Caki2 (cell line): ENCODE results near the gene MAPK8IP1. TPM values are rescaled to one million over a fixed set of nuclear protein-coding genes. Genes with fewer than 3 reads are reported as not detected.

Experiments
- DNase-seq: peaks from one replicate; pipeline ENCODE4 v3.0.0-alpha.2; 2015; ENCODE audit warnings: low read depth
- in situ Hi-C: cut with HindIII; loops from 2 replicates; pipeline ENCODE4 v1.10.0; 2016; ENCODE audit warnings: low sequenced_read_pairs, low pct_unique_long_range_greater_than_20kb, mixed read lengths
- total RNA-seq: library from RNA; depleted of rRNA; stranded (reverse); fragments of >200 nt; shearing (Covaris generic); gene quantifications from 2 replicates; pipeline ENCODE4 v1.2.3, GENCODE V29; 2014; ENCODE audit warnings: low replicate concordance

MAPK8IP1 gene
- total RNA-seq, 1 experiment from 2014 or later: 6.5 TPM

DNA sequence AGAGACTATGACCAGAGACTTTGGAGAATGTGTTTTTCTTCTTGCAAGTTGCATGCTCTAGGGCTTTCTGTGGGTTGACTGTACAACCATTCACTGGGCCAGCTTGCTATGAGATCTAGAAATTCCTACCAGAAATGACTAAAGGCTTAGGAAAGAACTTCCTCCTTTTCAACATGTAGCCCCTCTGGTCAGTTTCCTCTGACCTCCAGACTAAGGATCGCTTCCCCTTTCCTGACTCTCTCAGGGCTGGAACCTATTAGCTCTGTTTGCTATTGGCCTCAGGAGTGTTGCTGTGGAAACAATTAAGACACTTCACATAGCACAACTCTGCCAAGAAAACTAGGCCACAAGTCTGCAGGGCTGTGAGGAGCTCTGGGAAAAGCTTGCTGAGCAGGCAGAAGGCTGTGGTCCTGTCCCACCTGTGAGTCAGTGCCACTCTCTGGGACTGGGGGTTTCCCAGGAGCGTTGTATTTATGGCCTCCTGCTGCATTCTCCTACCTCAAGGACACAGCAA, 27.4 kb upstream of the MAPK8IP1 start:
- peak; percentile 60 for DNase-seq
- in situ Hi-C loops: no loop called here

DNA sequence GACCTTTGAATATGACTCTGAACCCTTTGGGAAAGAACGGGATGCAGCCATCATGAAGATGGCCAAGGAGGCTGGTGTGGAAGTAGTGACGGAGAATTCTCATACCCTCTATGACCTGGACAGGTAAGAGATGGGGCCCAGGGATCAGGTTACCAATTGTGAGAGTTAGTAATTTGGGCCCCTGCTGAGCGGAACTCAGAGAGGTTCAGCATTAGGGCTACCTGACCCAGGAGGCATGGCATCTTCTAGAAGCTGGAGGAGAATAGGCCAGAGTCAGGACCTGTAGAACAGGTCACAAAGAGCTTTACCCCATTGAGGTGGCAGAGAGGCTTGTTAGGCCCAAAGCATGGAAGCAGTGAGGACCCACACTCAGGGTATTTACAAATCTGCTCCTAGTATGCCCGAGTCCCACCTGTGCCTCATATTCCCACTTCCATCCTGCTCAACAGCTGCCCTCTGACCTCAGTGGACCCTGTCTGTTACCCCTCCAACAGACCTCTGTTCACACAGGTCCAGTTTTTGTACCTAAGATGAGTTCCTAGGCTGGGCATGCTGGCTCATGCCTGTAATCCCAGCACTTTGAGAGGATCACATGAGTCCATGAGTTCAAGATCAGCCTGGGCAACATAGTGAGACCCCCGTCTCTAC, 26.6 kb upstream of the MAPK8IP1 start:
- no peak for DNase-seq
- in situ Hi-C loops: no loop called here

DNA sequence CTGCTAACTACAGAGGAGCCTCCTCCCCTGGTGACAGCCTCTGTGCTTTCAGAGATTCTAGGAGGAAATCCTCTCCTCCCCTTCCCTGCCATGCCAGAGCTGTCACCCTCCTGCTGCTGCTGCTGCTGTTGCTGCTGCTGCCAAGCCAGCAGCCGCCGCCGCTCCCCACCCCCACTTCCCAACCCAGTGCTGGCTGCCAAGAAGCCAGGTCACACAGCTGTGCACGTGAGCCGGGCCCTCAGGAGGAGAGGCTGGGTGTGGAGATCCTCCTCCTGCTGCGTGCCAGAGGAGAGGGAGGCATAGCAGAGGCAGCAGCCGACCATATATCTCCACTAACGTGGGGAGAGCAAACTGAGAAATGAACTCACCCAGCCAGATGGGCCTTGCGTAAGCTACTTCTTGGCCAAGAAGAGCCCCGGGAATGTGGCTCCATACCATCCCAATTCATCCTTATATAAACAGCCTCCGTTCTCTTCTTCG, 25.8 kb upstream of the MAPK8IP1 start:
- in situ Hi-C loops: no loop called here
- peak; percentile 88 for DNase-seq

GRCh38 chr11:45860348-45860747, 25.1 kb upstream of the MAPK8IP1 start:
- in situ Hi-C loops: no loop called here
- DNase-seq: no peak

GRCh38 chr11:45860764-45861510, 24.5 kb upstream of the MAPK8IP1 start:
- no peak for DNase-seq
- in situ Hi-C loops: no loop called here

DNA sequence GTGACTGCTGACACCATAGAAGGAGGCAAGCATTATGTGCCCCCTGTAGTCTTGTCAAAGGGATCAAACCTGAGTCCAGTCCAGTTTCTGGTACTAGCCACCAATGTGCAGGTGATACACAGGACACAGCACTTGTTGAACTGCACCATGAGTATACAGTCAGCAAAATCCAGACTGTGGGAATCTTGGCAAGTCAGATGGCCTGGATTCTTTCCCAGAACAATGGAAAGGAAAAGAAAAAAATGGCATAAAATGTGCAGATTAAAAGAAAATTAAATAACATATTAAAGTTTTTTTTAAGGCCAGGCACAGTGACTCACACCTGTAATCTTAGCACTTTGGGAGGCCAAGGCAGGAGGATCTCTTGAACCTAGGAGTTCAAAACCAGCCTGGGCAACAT, 21.4 kb upstream of the MAPK8IP1 start:
- in situ Hi-C loops: no loop called here
- no peak for DNase-seq

DNA sequence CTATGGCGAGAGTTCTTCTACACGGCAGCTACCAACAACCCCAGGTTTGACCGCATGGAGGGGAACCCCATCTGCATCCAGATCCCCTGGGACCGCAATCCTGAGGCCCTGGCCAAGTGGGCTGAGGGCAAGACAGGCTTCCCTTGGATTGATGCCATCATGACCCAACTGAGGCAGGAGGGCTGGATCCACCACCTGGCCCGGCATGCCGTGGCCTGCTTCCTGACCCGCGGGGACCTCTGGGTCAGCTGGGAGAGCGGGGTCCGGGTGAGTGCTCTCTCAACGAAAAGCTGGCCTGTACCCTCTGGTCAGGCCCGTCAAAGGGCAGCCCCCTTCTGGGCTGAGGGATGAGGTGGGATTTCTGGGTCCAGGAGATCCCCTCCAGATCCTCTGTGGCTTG, 15.9 kb upstream of the MAPK8IP1 start:
- no peak for DNase-seq
- in situ Hi-C loops: no loop called here

GRCh38 chr11:45870706-45871105, 14.7 kb upstream of the MAPK8IP1 start:
- in situ Hi-C loops: no loop called here
- DNase-seq: no peak

DNA sequence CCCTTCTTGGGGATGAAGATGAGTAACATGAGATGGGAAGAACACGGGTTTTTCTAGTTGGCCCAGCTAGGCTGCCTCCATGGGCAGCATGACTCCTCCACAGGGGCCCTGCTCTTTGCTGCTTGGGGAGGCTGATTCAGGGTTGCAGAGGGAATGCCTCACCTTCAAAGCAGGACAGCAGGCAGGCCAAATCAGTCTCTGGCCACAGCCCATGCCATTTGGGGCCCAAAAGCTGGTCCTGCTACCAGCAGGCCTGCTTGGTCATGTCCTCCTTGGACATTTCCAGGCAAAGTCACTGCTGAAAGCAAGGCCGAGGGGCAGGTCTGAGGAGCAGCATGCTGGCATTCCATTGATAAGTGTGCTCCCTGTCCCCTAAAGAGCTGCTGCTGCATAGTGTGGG, 13.8 kb upstream of the MAPK8IP1 start:
- DNase-seq: no peak
- in situ Hi-C loops: no loop called here

GRCh38 chr11:45872651-45873356, 12.6 kb upstream of the MAPK8IP1 start:
- in situ Hi-C loops: no loop called here
- peak; percentile 44 for DNase-seq

DNA sequence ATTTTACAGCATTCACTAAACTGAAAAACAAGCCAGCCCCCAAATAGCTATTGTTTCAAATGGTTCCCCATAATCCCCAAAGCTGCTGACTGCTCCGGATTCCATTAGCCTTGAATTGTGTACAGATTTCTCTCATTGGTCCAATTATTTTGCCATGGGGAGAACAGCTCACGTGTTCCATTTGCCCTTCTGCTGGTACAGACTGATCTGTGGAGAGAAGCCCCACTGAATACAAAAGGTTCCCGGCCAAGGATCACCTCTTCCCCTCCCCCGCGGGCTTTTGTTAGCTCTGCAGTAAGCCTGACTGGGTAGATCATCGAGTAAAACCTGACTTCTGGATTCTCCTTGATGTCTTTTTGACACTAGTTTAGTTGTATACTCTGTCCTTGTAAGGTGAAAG, 9.1 kb upstream of the MAPK8IP1 start:
- in situ Hi-C loops: no loop called here
- no peak for DNase-seq

DNA sequence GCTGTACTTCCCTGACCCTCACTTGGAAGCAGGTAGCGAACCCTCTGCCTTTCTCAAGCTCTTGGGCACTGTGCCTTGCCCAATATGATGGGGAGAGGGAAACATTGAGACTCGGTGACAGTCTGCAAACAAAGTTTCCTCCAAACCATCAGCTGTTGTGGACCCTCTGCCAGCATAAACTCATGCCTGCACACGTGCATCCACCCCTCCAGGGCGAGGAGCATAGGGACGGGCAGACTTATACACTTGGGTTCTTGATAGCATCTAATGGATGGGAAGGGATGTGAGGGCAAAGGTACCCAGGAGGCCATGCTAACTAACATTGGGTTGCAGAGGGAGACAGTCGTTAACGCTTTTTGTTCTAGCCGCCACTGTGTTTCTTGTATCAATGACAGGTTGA, 8.2 kb upstream of the MAPK8IP1 start:
- in situ Hi-C loops: no loop called here
- no peak for DNase-seq

GRCh38 chr11:45877845-45878244, 7.6 kb upstream of the MAPK8IP1 start:
- DNase-seq: no peak
- in situ Hi-C loops: no loop called here

DNA sequence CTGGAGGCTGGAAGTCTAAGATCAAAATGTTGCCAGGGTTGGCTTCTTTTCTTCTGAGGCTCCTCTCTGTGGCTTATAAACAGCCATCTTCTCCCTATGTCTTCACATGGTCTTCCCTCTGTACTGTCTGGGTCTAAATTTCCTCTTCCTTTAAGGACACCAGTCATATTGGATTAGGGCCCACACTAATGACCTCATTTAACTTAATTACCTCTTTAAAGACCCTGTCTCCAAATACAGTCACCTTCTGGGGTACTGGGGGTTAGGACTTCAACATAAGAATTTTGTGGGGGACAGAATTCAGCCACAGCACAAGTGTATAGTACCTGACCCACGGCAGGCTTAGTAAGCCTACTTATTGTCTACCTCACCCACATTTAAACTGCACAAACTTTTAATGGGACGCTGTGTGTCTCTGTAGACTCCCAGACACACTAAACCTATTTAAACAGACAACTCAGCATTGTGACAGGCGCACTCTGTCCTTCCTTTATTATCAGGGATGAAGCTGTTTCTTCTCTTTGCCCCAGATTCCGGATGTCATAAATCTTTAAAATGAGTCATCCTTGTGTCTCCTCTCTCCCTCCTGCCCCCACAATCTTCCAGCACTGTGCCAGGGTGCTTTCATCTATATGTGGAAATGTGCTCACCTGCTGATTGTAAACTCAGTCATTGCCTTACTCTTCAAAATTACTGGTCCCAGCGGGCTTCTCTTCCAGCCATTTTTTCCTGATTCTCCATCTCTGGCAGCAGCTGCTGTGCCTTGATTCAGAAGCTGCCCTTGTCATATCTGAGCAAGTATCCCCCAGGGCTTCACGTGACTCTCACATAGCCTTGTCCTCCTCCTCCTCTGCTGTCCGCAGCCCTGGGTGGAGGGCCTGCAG, 5.4 kb upstream of the MAPK8IP1 start:
- DNase-seq: peak; percentile 25
- in situ Hi-C loops: no loop called here

- DNase-seq: no peak
- in situ Hi-C loops: no loop called here
Observed at GRCh38 chr11:45880772-45881570, 4.5 kb upstream of the MAPK8IP1 start.

DNA sequence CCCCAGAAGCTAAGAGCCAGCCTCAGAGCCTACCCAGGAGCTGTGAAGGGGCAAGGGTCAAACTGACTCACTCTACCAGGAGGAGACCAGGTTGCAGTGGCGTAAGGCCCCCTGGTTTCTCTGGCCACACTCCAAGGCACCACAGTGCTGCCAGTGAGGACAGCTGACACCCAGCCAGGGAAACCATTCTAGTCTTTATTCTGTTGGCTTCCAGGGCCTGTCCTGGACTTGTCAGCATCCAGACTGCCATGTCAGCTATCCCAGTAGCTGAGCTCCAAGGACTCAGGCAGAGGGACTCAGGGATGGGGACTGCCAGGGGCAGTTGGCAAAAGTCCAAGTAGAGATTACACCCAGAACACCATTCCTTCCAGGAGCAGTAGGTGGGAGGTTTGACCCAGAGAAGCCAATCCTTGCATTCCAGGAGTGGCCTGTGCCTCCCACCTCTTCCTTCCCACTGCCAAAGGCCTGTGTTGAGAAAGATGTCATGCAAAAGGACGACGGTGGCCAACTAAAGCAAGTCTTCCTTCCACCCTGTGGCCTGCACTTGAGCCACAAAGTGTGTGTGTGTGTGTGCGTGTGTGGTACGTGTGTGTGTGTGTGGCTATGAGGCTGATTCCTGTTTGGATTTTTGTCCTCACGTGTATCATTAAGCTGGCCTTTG, 3.6 kb upstream of the MAPK8IP1 start:
- in situ Hi-C loops: no loop called here
- DNase-seq: no peak

DNA sequence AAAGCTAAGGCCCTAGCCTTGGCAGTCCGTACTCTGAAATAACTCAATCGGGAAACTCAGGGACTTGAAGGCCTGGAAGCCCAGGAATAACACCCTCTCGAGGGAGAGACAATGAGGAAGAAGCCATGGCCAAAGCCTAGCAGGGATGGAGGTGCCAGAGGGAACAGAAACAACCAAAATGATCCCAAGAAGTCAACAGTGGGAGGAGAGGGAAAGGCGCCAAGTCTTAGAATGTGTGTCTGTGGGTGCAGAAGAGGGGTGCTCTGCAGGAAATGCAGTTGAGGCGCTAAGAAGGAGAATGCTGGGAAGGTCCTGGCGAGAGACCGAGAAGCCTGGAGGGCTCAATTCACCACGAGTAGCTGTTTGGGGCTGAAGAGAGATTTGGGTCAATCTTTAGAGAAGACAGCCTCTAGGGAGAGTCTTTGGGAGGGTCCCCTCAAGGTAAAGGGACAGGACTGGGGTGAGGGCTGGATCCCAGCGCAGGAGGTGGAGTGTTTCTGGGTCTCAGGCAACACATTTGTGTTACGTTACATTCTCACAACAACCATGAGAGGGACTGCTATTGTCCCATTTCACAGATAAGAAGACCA, 760 bp upstream of the MAPK8IP1 start:
- DNase-seq: no peak
- in situ Hi-C loops: no loop called here
